Measurements from ENCODE around the gene NFKBIB. TPM values are rescaled to one million over a fixed set of nuclear protein-coding genes. Genes with fewer than 3 reads are reported as not detected.

Gene NFKBIB
- total RNA-seq, 1 experiment from 2014 or later: 30.6 TPM

DNA sequence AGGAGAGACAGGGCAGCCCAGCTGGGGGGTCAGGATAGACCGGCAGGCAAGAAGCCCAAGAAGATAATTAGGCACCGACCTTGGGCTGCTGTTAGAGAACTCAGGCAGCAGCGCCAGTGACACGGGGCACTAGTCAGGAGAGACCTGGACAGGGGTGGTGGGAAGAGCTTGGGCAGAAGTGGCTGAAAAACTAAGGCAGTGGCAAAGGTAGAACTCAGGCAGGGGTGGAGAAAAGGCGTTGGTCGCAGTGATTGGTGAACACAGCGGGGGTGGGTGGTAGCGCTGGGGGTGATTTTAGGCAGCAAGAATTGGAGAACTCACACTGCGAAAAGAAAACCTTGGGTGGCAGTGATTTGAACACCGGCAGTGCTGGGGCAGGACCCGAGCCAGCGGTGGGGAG, 7.9 kb downstream of the NFKBIB start:
- Histone ChIP-seq H3K27me3 (ENCODE audit: control insufficient read depth, insufficient read depth, low read length) (peaks cover 10% of the 10 kb centered on the region; the same call in 1 of the 2 replicates), H3K4me3 (ENCODE audit: insufficient read depth, low read depth, low read length) (no peak overlapping the region), H3K36me3 (replicated peaks; ENCODE audit: control insufficient read depth, insufficient read depth, low read length) (peaks cover 5% of the 10 kb centered on the region)
- DNase-seq: peak; percentile 31

DNA sequence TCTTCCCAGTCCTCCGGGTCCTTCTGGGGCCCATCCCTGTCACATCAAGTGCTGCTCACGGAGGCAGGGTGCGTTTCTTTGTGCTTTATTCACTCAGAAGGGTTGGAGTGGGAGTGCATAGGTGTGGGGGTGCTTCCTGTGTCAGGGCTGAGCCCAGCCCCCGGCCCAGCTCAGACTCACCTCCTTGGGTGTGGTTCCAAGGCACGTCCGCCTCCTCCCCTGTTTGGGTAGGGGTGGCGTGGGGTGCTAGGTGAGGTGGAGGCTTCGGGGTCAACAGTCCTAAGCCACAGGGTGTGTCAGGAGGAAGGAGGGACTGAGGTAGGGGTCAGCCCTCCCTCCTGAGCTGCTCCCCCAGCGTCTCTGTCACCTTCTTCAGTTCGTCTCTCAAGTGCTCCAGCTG, 9.1 kb downstream of the NFKBIB start:
- H3K27me3 ChIP-seq (ENCODE audit: control insufficient read depth, insufficient read depth, low read length): peaks cover 10% of the 10 kb centered on the region; the same call in 1 of the 2 replicates
- peaks cover 5% of the 10 kb centered on the region for H3K36me3 ChIP-seq (replicated peaks; ENCODE audit: control insufficient read depth, insufficient read depth, low read length)
- DNase-seq: peak; percentile 53
- no peak overlapping the region for H3K4me3 ChIP-seq (ENCODE audit: insufficient read depth, low read depth, low read length)

GRCh38 chr19:38910488-38910887, 10.7 kb downstream of the NFKBIB start:
- Histone ChIP-seq H3K4me3 (ENCODE audit: insufficient read depth, low read depth, low read length) (no peak overlapping the region), H3K36me3 (replicated peaks; ENCODE audit: control insufficient read depth, insufficient read depth, low read length) (no peaks in the 10 kb centered on the region; the same call in none of the 2 replicates), H3K27me3 (ENCODE audit: control insufficient read depth, insufficient read depth, low read length) (peaks cover 10% of the 10 kb centered on the region; the same call in 1 of the 2 replicates)
- peak; percentile 41 for DNase-seq

DNA sequence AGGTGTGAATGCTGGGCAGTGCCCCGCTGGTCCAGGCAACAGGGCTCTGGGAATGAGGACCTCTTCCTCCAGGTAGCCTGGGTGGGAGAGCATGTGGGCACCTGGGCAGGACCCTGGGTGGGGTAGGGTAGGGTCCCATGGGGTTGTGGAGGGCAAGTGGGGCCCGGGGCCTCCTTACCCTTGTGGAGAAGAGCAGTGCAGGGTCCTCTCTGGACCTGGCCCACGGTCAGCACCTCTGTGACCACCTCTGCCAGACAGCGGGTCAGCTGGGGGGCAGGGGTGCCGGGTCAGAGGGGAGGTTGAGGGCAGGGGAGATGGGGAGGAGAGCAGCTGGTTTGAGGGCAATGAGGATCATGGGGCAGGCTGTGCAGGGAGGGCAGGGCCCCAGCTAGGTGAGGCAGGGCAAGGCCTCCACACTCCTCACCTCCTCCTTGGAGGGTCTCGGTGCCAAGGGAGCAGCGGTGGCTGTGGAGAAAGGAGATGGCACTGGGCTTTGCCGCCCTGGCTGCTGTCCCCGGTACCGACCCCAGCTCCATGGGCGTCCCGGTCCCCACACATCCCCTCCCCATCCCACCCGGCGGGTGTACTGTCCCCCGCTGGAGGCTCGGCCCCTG, 11.7 kb downstream of the NFKBIB start:
- Histone ChIP-seq H3K36me3 (replicated peaks; ENCODE audit: control insufficient read depth, insufficient read depth, low read length) (no peaks in the 10 kb centered on the region; the same call in 1 of the 2 replicates), H3K4me3 (ENCODE audit: insufficient read depth, low read depth, low read length) (no peak overlapping the region), H3K27me3 (ENCODE audit: control insufficient read depth, insufficient read depth, low read length) (peaks cover 10% of the 10 kb centered on the region; the same call in 1 of the 2 replicates)
- DNase-seq: no peak

DNA sequence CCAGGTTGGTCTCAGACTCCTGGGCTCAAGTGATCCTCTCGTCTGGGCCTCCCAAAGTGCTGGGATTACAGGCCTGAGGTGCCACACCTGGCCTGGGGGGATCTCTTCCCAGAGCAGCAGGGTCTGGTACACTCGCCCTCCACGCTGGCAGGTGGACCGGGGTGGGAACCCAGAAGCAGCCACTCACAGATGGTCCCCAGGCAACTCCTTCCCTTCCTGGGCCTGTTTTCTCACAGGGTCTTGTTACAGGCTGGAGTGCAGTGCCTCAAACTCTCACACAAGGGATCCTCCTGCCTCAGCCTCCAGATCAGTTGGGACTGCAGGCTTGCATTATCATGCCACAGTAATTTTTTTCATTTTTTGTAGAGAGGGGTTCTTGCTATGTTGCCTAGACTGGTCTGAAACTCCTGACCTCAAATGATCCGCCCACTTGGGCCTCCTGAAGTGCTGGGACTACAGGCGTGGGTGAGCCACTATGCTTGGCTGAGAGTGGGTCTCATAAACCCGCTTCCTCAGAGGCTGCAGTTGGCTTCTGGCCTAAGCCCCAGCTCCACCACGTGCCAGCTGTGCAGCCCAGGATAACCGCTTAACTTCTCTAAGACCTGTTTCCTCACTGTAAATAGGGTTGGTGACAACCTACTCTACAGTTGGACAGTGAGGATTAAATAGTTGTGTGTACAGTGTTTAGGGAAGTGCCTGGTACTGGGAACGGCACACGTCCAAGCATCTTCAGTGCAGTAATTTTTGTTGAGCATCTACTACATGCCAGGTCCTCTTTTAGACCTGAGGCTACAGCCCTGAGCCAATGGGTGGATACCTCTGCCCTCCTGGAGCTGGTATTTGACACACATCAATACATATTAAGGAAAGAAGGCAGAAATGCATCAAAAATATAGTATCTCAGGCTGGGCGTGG, 13.1 kb downstream of the NFKBIB start:
- Histone ChIP-seq H3K4me3 (ENCODE audit: insufficient read depth, low read depth, low read length) (no peak overlapping the region), H3K27me3 (ENCODE audit: control insufficient read depth, insufficient read depth, low read length) (peaks cover 10% of the 10 kb centered on the region; the same call in 1 of the 2 replicates), H3K36me3 (replicated peaks; ENCODE audit: control insufficient read depth, insufficient read depth, low read length) (no peaks in the 10 kb centered on the region; the same call in 1 of the 2 replicates)
- peak; percentile 39 for DNase-seq

GRCh38 chr19:38913958-38914357, 14.2 kb downstream of the NFKBIB start:
- Histone ChIP-seq H3K4me3 (ENCODE audit: insufficient read depth, low read depth, low read length) (no peak overlapping the region), H3K27me3 (ENCODE audit: control insufficient read depth, insufficient read depth, low read length) (peaks cover 10% of the 10 kb centered on the region; the same call in 1 of the 2 replicates), H3K36me3 (replicated peaks; ENCODE audit: control insufficient read depth, insufficient read depth, low read length) (no peaks in the 10 kb centered on the region; the same call in 1 of the 2 replicates)
- peak; percentile 32 for DNase-seq

DNA sequence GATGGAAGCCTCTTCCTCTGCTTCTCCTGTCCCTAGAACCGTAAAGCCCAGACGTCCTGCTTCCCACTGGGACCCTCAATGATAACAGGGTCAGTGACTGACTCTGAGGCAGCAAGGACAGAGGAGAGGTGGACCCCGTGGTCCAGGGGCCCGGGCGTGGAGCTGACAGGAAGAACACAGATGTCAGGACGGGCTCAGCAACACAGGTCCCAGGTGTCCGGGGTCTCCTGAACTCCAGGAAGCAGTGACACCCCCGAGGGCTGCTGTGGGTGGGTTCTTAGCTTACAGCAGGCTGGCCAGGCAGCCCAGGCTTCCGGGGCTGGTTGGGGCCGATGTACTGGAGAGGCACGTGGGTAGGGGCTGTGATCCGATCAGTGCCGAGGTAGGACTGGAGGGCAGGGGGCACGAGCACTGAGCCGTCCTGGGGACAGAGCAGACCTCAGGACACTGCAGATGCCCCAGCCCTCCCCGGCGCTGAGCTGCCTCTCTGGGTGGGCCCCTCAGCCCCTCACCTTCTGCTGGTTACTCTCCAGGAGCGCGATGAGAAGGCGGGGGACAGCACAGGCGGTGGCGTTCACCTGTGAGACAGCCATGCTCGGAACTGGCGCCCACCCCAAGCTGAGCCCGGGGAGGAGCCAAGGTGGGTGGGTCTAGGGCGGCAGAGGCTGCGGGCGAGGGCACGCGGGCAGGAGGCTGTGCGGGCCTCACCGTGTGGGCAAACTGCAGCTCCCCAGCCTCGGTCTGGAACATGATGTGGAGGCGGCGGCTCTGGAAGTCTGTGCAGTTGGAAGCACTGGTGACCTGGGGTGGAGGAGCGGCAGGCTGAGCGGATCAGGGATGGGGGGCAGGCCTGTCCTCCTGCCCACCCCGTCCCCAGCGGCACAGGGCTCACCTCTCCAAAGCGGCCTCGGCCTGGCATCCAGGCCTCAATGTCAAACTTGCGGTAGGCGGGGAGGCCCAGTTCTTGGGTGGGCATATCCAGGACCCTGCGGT, 15.9 kb downstream of the NFKBIB start:
- H3K36me3 ChIP-seq (replicated peaks; ENCODE audit: control insufficient read depth, insufficient read depth, low read length): peaks cover 1% of the 10 kb centered on the region
- no peak overlapping the region for H3K4me3 ChIP-seq (ENCODE audit: insufficient read depth, low read depth, low read length)
- H3K27me3 ChIP-seq (ENCODE audit: control insufficient read depth, insufficient read depth, low read length): peaks cover 10% of the 10 kb centered on the region; the same call in 1 of the 2 replicates
- DNase-seq: peak; percentile 45

DNA sequence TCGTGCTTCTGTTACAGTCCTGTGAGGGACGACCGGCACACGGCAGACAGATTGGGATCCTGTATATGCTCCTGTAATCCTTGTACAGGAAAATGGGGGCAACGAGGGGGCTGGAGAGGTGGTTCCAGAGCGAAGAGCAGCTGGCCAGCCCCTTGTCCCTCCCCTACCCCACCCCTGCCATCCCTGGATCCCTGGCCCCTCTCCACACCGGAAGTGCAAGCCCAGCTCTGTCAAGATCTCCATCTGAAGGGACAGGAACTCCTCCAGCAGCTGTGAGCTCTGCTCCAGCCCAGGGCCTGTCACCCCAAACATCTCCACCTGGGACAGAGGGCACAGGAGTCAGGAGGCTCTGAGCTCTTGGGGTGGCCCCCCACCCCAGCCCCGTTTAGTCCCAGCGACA, 17.7 kb downstream of the NFKBIB start:
- DNase-seq: peak; percentile 47
- Histone ChIP-seq H3K27me3 (ENCODE audit: control insufficient read depth, insufficient read depth, low read length) (peaks cover under 1% of the 10 kb centered on the region; the same call in 1 of the 2 replicates), H3K36me3 (replicated peaks; ENCODE audit: control insufficient read depth, insufficient read depth, low read length) (peaks cover 5% of the 10 kb centered on the region), H3K4me3 (ENCODE audit: insufficient read depth, low read depth, low read length) (no peak overlapping the region)

GRCh38 chr19:38917921-38918491, 18.2 kb downstream of the NFKBIB start:
- DNase-seq: peak; percentile 73
- H3K4me3 ChIP-seq (ENCODE audit: insufficient read depth, low read depth, low read length): no peak overlapping the region

GRCh38 chr19:38918526-38918925, 18.8 kb downstream of the NFKBIB start:
- peak; percentile 44 for DNase-seq
- Histone ChIP-seq H3K27me3 (ENCODE audit: control insufficient read depth, insufficient read depth, low read length) (no peaks in the 10 kb centered on the region), H3K4me3 (ENCODE audit: insufficient read depth, low read depth, low read length) (no peak overlapping the region), H3K36me3 (replicated peaks; ENCODE audit: control insufficient read depth, insufficient read depth, low read length) (peaks cover 5% of the 10 kb centered on the region)

More at GRCh38 chr19:38917921-38918491, 18.2 kb downstream of the NFKBIB start:
- peaks cover 5% of the 10 kb centered on the region for H3K36me3 ChIP-seq (replicated peaks; ENCODE audit: control insufficient read depth, insufficient read depth, low read length)
- no peaks in the 10 kb centered on the region for H3K27me3 ChIP-seq (ENCODE audit: control insufficient read depth, insufficient read depth, low read length)

GRCh38 chr19:38919837-38920601, 20.2 kb downstream of the NFKBIB start:
- DNase-seq: peak; percentile 31
- Histone ChIP-seq H3K27me3 (ENCODE audit: control insufficient read depth, insufficient read depth, low read length) (no peaks in the 10 kb centered on the region), H3K36me3 (replicated peaks; ENCODE audit: control insufficient read depth, insufficient read depth, low read length) (peaks cover 13% of the 10 kb centered on the region), H3K4me3 (ENCODE audit: insufficient read depth, low read depth, low read length) (no peak overlapping the region)

DNA sequence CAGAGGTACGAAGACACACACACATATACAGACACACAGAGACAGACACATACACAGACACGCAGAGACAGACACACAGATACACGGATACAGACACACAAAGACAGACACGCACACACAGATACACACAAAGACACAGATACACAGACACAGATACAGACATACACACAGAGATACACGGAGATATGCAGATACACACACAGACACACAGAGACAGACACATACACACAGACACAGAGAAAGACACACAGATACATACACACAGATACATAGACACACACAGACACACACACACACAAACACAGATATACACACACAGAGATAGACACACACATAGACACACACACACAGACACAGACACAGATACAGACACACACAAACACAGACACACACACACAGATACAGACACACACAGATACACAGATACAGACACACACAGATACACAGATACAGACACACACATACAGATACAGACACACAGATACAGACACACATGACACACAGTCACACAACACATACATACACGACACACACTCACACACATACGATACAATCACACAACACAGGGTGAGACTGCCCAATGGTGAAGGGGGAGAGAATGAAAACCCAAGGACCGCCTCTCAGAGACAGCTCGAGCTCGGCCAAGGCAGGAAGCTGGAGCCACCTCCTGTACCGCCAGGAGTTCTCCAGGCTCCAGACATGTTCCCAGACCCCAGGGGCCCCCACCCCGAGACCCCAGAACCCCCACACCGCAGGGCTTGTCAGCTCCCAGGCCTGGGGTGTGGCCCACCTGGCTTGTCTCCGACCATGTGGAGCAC, 21.0 kb downstream of the NFKBIB start:
- peaks cover 17% of the 10 kb centered on the region for H3K36me3 ChIP-seq (replicated peaks; ENCODE audit: control insufficient read depth, insufficient read depth, low read length)
- no peak overlapping the region for H3K4me3 ChIP-seq (ENCODE audit: insufficient read depth, low read depth, low read length)
- peak; percentile 41 for DNase-seq
- no peaks in the 10 kb centered on the region for H3K27me3 ChIP-seq (ENCODE audit: control insufficient read depth, insufficient read depth, low read length)

All from H7 (cell line).